EH (cell line): ENCODE data around the gene MSRB3.

Experiments
- DNase-seq: peaks from one replicate; pipeline ENCODE4 v3.0.0-alpha.2; 2015; ENCODE audit warnings: low read depth

Gene MSRB3

GRCh38 chr12:65326616-65327015 lies 48.1 kb downstream of the MSRB3 start:
- no peak for DNase-seq

DNA sequence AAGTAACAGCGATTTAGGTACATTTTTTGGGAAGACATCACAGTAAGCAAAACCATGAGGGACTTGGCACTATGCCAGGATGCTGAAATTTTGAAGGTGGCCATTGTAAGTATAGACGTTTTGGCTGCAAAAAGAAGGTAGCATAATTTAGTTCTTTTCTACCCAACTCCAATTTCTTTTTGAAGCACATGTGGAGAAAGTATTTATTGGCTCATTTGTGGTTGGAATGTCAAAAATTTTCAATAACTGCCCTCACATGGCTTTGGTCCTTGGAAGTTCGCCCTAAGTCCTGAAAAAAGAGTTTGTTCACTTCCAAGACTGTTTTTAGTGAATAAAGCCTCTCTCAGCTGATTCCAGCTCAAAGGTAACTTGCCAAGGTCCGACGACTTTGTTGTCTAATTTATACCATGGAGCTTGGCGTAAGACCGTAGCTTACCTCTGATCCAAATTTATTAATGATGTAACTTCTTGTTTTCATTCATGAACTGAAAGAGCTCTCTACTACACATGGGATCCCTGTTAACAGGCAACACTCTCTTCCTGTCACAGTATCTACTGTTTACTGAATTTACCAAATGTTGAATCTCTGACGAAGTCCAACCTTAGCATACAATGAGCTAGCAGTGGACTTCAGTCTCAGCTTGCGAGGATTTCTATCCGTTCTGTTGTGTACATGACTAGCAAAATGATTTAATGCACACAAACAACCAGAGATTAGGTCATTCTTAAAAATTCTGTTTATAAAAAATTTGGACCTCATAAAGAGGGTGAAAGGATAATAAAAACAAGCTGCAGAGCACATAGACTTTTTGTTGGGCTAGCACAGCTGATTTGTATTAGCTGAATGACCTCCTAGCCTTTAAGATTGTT lies 49.0 kb downstream of the MSRB3 start:
- DNase-seq = peak; percentile 84

GRCh38 chr12:65329721-65330120 lies 51.2 kb downstream of the MSRB3 start:
- no peak for DNase-seq

- DNase-seq = peak; percentile 54
These were observed 51.8 kb downstream of the MSRB3 start for GRCh38 chr12:65330331-65330730.

DNA sequence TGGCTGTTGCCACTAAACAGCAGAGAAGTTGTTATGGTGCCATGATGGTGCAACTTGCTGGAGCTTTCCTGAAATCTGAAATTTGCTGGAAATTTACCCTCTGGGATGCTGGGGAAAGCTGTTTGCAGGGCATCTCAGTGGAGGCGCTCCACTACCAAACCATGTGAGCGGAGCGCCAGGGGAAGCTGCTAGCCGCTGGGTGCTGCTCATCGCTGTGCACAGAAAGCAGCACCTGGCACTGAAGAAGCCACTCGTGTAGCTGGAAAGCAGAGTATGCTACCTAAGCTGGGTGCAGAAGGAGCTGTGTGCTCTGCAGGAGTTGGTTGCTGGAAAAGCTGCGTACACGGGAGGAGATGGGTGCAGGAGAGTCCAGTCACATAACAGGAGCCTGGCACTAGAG lies 53.0 kb downstream of the MSRB3 start:
- DNase-seq = no peak

DNA sequence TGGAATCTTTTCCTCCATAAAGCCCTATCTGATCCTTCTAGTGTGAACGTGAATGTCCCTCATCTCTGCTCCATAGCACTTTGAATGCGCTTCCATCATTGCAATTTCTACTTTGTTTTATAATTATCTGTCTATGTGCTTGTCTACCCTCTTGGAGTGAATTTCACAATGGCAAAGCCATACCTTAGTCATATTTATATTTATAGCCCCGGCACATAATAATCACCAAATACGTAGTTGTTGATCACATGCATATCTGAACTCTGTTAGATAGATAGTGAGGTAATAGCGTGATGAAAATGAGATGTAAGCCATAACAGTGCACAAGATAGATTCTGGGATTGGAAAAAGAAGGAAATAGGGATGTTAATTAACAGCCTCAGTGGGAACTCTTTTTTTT lies 55.2 kb downstream of the MSRB3 start:
- DNase-seq = no peak

DNA sequence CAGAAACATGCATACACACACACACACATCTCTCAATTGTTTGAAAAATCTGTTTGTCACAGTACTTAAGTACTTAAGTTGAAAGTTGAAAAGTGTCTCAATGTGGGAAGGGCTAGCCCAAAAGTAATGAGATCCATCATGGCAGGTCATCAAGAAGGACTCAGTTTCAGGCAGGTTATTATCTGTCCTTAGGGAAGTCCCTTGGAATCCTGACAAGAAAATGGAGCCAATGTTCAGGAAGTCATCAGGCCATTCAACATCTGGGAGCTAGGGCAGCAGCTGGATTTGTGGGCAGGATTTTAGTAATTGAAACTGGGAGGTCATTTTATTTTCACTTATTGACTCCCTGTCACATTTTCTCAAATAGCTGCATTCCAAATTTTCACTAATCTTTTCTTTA lies 56.0 kb downstream of the MSRB3 start:
- no peak for DNase-seq

- DNase-seq = peak; percentile 91
These were observed 56.7 kb downstream of the MSRB3 start for GRCh38 chr12:65335021-65335714.

DNA sequence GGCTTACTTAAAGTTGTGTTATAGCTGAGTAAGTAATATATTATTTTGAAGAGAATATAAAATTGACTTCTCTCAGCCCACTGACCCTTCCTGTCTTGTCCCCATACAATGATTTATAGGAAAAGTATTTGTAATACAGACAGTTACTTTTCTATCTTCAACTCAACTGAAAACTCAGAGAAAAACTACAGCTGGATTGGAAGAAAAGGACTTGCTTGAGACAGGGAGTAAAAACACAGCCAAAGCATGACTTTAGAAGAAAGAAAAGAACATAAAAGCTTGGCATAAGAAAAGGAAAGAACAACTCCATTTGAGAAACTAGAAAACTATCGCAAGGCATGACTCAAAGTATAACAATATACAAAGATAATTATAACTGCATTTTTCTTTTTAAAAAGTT lies 57.5 kb downstream of the MSRB3 start:
- DNase-seq = no peak

GRCh38 chr12:65339161-65339560 lies 60.7 kb downstream of the MSRB3 start:
- peak; percentile 59 for DNase-seq

- no peak for DNase-seq
These were observed 64.7 kb downstream of the MSRB3 start for GRCh38 chr12:65343230-65343629.

GRCh38 chr12:65343801-65344200 lies 65.3 kb downstream of the MSRB3 start:
- DNase-seq = no peak

GRCh38 chr12:65355461-65355860 lies 77.0 kb downstream of the MSRB3 start:
- DNase-seq = peak; percentile 64

GRCh38 chr12:65362234-65363031 lies 84.0 kb downstream of the MSRB3 start:
- peak; percentile 47 for DNase-seq

- peak; percentile 65 for DNase-seq
These were observed 85.6 kb downstream of the MSRB3 start for GRCh38 chr12:65364046-65364445.

DNA sequence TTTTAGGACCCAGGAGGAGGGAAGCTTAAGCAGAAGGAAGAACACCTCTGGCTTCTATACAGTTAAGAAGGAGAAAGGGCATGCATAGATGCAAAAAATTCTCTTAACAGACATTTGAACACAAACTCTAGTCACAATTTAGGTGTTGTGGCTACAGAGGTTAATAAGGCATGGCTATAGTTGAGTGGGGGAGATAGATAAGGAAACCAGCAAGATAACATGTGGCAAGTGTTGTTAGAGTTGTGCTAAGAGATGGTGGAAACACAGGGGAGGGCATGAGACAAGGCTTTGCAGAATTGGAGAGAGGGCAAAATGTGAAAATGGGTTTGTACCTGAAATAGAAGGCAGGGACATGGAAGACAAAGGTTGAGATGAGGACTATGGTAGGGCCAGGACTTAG lies 88.9 kb downstream of the MSRB3 start:
- no peak for DNase-seq

DNA sequence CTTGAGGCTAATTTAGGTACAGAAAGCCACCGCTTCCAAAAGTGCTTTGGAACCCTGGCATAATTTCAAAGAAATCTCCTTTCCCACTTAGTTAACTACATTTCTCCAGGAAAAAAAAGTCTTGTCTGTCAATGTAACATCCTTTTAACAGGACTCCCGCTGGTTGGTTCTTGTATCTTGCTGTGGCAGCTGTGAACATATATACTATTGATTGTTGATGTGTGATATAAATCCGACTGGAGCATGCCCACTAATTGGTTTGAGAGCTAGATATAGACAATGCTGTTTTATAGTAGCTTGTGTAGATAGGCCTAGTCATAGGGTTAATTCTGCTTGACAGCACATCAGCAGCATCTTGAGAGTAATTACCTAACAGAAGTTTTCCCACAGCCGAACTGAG lies 89.6 kb downstream of the MSRB3 start:
- no peak for DNase-seq

DNA sequence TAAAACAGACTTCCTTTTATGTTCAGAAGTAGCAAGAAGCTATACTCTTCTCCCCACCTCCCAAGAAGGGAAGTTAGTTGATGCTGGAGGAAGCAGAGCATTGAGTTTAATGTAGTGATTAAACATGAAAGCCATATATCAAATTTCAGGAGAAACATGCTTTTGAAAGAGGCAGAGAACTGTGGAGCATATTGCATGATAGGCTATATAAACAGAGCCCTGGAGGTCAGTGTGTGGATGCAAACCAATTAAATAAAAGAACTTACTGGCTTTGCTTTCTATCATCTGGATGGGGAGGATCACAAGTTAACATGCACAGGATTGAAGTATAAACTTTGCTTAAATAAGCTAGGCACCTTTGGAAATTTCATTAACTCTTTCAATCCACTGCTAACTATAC lies 94.1 kb downstream of the MSRB3 start:
- DNase-seq = peak; percentile 47

DNA sequence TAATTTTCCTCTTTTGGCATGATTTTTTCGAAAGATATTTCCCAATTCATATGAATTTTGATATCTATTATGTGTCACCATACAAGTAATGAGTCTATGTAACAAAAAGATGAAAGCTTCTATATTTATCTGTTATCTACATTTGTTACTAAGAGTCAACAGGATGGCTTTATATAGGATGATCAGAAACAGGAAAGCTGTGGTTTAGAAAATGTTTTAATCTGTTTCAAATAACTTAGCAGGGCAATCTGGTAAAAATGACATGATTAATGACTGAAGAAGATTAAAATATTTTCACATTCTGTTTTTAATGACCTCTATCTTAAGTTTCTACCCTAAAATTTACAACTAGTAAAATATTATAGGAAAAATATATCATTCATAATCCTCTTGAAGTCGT lies 105.8 kb downstream of the MSRB3 start:
- DNase-seq = no peak

GRCh38 chr12:65387396-65387795 lies 108.9 kb downstream of the MSRB3 start:
- no peak for DNase-seq

- no peak for DNase-seq
These were observed 111.0 kb downstream of the MSRB3 start for GRCh38 chr12:65389436-65389835.

DNA sequence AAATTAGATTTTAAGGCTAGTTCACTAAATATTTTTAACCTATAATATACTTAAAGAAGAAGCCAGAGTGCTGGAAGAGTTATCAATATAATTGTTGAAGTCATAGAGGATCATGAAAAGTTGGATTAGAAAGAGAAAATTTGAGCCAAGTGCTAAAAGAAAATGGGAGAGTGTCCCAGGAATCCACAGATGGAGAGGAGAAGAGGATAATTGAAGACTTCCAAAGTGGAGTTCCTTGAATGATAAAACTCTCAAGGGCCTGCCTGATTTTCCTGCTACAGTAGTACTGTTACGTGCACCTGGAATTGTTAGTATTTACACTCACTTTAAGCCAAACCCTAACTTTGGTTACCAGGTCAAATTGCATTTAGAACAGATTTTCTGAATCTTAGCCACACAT lies 113.2 kb downstream of the MSRB3 start:
- no peak for DNase-seq

- no peak for DNase-seq
These were observed 114.0 kb downstream of the MSRB3 start for GRCh38 chr12:65392491-65392890.
